Prostate gland (tissue), 2 donors: ENCODE measurements around the gene PTPRO. TPM values are rescaled to one million over a fixed set of nuclear protein-coding genes. Genes with fewer than 3 reads are reported as not detected.

Experiments
- DNase-seq: peaks from one replicate; pipeline ENCODE4 v3.0.0-alpha.2; 2019; ENCODE audit warnings: low spot score
- H3K27ac ChIP-seq, 2 donors: fragments of 200-600 bp; sonication (generic); 2 replicates each; pipeline ENCODE4 v1.5.1; 2017 to 2019
- H3K27me3 ChIP-seq: fragments of 200-600 bp; sonication (generic); replicated peaks from 2 replicates; pipeline ENCODE4 v1.5.1; 2019; ENCODE audit not compliant: insufficient read depth
- H3K36me3 ChIP-seq, 2 donors: fragments of 200-600 bp; sonication (generic); 1 replicate in 1 of 2; 2 replicates in 1 of 2; pipeline versions ENCODE4 v1.5.1 to v1.8.1; 2017 to 2019
- H3K4me1 ChIP-seq: fragments of 200-600 bp; sonication (generic); replicated peaks from 2 replicates; pipeline ENCODE4 v1.5.1; 2019
- H3K4me3 ChIP-seq, 2 donors: fragments of 200-600 bp; sonication (generic); 2 replicates each; pipeline ENCODE4 v1.5.1; 2017 to 2019
- H3K9me3 ChIP-seq: fragments of 200-600 bp; sonication (generic); 2 replicates; pipeline ENCODE4 v1.5.1; 2017
- POLR2A ChIP-seq: fragments of 450-650 bp; IDR thresholded peaks from one replicate; pipeline ENCODE4 v1.6.1; 2016; ENCODE audit warnings: antibody characterized with exemption, mild to moderate bottlenecking
- POLR2AphosphoS5 ChIP-seq: sonication (generic); formaldehyde crosslinking; IDR thresholded peaks from one replicate; pipeline ENCODE4 v1.6.1; 2017; ENCODE audit warnings: antibody characterized with exemption
- WGBS: methylation state at CpG from one replicate; pipeline ENCODE4 v1.1.5; 2018; 5-methylcytosine and 5-hydroxymethylcytosine counted together
- intact Hi-C: fragments of 100-400 bp; cut with DNase I; formaldehyde crosslinking; loops from one replicate; pipeline ENCODE4 v1.14.2; 2022
- total RNA-seq, 2 donors: library from RNA; depleted of rRNA; stranded (reverse); fragments of >200 nt; gene quantifications; one replicate each; pipeline ENCODE4 v1.1.0, GENCODE V29; 2016
- TF ChIP-seq, protein P1 (sequence below), 4 experiments: fragments of 200-600 bp in 2 of 4; fragments of 450-650 bp in 2 of 4; sonication (generic) in 2 of 4; IDR thresholded peaks; 1 replicate in 3 of 4; 2 replicates in 1 of 4; pipeline ENCODE4 v1.5.1; 2016 to 2019; ENCODE audit warnings: antibody characterized with exemption in 4 of 4, mild to moderate bottlenecking in 2 of 4, moderate library complexity in 2 of 4

PTPRO gene
- total RNA-seq, 2 donors from 2014 or later, result 0.55 to 1.4 TPM

DNA sequence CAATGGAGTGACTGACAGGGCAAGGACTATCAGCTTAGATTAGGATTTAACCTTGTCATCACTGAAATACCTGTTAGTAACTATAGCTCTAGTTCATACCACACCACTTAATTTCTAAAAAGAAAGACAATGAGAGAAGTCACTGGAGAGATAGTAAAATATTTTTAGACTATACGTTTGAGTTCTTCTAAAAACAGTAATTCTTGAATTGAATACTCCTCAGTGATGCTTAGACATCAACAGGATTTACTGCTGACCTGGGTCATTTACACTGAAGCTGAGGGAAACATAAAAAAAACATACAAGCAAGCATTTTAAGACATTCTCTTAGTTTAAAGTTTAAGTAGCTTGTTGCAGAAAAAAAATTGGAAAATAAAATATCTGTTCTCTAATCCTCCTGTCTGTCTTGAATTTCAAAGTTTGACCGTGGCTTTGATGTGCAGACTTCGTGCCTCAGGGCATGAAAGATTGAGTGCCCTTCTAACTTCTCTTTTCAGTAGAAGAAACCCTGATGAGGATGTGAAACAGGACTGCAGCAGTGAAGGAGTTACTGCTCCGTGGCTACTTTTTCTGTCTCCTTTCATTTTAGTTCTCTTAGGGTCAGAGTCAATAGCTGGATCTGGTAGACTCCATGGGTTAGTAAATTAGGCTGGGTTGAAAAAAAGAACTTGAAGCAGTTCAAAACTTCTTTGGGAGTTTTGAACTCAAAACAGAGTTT is 172.2 kb downstream of the PTPRO start:
- no peak for DNase-seq
- no peak for TF ChIP-seq POLR2AphosphoS5
- no peak for TF ChIP-seq POLR2A
- TF ChIP-seq, protein P1, sequence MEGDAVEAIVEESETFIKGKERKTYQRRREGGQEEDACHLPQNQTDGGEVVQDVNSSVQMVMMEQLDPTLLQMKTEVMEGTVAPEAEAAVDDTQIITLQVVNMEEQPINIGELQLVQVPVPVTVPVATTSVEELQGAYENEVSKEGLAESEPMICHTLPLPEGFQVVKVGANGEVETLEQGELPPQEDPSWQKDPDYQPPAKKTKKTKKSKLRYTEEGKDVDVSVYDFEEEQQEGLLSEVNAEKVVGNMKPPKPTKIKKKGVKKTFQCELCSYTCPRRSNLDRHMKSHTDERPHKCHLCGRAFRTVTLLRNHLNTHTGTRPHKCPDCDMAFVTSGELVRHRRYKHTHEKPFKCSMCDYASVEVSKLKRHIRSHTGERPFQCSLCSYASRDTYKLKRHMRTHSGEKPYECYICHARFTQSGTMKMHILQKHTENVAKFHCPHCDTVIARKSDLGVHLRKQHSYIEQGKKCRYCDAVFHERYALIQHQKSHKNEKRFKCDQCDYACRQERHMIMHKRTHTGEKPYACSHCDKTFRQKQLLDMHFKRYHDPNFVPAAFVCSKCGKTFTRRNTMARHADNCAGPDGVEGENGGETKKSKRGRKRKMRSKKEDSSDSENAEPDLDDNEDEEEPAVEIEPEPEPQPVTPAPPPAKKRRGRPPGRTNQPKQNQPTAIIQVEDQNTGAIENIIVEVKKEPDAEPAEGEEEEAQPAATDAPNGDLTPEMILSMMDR (IDR thresholded peaks at IDR 0.05), result no peak
- WGBS, result 29% methylated on average over 4 of the region's 4 CpGs
- H3K36me3 ChIP-seq, result no peaks in the 10 kb centered on the region
- no peaks in the 10 kb centered on the region for H3K4me1 ChIP-seq
- no peaks in the 10 kb centered on the region for H3K27me3 ChIP-seq
- H3K27ac ChIP-seq, result no peak overlapping the region
- no peak overlapping the region for H3K4me3 ChIP-seq
- H3K9me3 ChIP-seq, result no peaks in the 10 kb centered on the region
- intact Hi-C loops, result no loop called here

DNA sequence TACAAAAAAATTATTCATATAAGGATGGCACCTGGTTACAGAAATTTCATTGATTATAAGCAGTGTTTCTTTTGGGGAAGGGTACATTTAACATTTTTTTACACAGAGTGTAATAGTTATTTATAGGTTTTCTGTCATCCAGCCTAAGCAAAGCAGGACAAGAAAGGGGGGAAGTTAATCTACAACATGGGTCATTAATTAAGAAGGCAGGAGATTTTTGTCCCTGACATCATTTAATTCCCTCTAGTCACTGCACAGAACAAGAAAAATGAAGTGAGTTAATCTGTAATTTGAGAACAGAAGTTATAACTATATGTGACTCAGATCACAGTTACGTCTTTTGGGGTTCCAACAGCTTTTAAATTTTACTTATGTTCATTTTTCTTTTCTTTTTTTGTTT is 173.4 kb downstream of the PTPRO start:
- H3K36me3 ChIP-seq, result no peaks in the 10 kb centered on the region
- intact Hi-C loops, result no loop called here
- H3K27ac ChIP-seq, result no peak overlapping the region
- 0% methylated on average over 1 of the region's 1 CpG for WGBS
- DNase-seq, result no peak
- H3K27me3 ChIP-seq, result no peaks in the 10 kb centered on the region
- no peak overlapping the region for H3K4me3 ChIP-seq
- H3K4me1 ChIP-seq, result no peaks in the 10 kb centered on the region
- H3K9me3 ChIP-seq, result no peaks in the 10 kb centered on the region
- TF ChIP-seq POLR2A, result no peak
- TF ChIP-seq, protein P1 (IDR thresholded peaks at IDR 0.05), result no peak
- TF ChIP-seq POLR2AphosphoS5, result no peak

DNA sequence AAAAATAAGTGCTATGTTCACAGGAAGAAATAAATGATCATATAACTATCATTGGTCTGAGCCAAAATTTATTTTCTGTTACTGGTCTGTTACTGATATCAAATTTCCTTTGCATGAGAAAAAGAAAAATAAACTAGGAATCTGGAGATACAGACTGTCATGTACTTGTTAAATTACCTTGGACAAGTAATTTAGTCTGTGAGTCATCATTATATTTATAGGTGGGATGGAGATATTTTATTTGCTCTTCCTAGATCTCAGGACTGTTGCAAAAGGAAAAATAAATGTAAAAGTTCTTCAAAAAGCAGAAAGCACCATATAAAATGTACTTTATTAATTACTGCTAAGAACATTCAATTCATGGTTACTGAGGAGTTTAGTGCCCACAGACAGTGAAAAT is 174.4 kb downstream of the PTPRO start:
- no peak for DNase-seq
- Histone ChIP-seq H3K4me1 (no peaks in the 10 kb centered on the region), H3K4me3 (no peak overlapping the region), H3K36me3 (no peaks in the 10 kb centered on the region), H3K27ac (no peak overlapping the region), H3K27me3 (no peaks in the 10 kb centered on the region), H3K9me3 (no peaks in the 10 kb centered on the region)
- TF ChIP-seq, protein P1 (IDR thresholded peaks at IDR 0.05), result no peak
- TF ChIP-seq POLR2AphosphoS5 (no peak), POLR2A (no peak)
- intact Hi-C loops, result no loop called here

DNA sequence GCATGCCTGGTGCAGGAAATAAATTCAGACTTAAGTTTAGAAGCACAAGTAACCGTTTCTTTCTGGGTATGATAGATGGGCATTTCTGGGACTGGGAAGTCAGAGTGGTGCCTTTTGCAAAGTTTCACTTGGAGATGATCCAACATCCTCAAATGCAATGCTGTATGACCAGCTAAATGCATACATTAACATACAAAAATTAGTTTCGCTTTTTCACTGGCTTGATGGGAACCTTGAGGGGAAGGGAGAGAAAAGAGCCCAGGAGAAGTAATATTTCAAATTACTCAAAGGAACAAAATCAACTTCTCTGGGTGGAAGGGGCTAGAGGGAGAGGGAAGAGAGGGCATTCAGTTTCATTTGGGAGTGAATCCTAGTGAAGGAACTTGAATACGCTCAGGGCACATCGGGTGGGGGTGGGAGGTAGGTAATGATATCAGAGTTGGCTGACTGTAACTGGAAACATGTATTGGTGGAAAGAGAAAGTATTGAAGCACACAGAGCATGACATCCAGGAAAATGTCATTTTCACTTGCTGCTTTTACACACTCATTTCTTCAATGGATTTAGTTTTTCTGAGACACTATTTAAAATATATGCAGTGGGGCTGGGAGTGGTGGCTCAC is 175.5 kb downstream of the PTPRO start:
- TF ChIP-seq, protein P1 (IDR thresholded peaks at IDR 0.05), result no peak
- TF ChIP-seq POLR2AphosphoS5 (no peak), POLR2A (no peak)
- Histone ChIP-seq H3K4me3 (no peak overlapping the region), H3K4me1 (no peaks in the 10 kb centered on the region), H3K36me3 (no peaks in the 10 kb centered on the region), H3K27me3 (no peaks in the 10 kb centered on the region), H3K9me3 (no peaks in the 10 kb centered on the region), H3K27ac (no peak overlapping the region)
- WGBS, result 61% methylated on average over 4 of the region's 4 CpGs
- DNase-seq, result no peak
- intact Hi-C loops, result no loop called here

DNA sequence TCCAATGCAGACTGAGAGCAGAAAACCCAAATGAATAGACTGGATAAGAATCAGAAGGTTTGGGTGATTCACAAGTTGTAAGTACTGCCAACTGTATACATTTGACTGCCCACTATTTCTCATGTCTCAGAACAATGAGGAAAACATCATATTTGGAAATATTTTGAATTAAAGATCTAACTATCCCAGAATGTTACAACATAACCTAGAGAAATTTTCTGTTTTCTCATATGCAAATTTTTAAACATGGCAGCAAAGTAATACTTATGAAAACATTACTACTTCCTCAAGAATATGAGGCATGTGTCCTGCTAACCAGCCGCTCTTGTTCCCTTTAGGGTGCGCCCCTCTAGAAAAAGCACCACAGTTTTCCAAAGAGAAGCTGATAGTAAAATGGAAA is 179.9 kb downstream of the PTPRO start:
- Histone ChIP-seq H3K27me3 (no peaks in the 10 kb centered on the region), H3K27ac (no peak overlapping the region), H3K36me3 (no peaks in the 10 kb centered on the region), H3K9me3 (no peaks in the 10 kb centered on the region), H3K4me3 (no peak overlapping the region), H3K4me1 (no peaks in the 10 kb centered on the region)
- TF ChIP-seq, protein P1 (IDR thresholded peaks at IDR 0.05), result no peak
- no peak for TF ChIP-seq POLR2AphosphoS5
- TF ChIP-seq POLR2A, result no peak
- WGBS, result 44% methylated on average over 2 of the region's 2 CpGs
- intact Hi-C loops, result no loop called here
- no peak for DNase-seq
